Astrocyte (in vitro differentiated cells and primary cell): ENCODE measurements around the gene POLDIP3.

Experiments
- CTCF ChIP-seq: IDR thresholded peaks from 2 replicates; pipeline ENCODE4 v1.5.1; 2011; ENCODE audit warnings: low read depth, mild to moderate bottlenecking, inconsistent platforms, low read length, moderate library complexity; ENCODE audit not compliant: insufficient read depth
- EZH2 ChIP-seq: IDR thresholded peaks from 2 replicates; pipeline ENCODE4 v1.6.1; 2012; ENCODE audit warnings: mild to moderate bottlenecking, low read length, inconsistent platforms; ENCODE audit not compliant: insufficient read depth

DNA sequence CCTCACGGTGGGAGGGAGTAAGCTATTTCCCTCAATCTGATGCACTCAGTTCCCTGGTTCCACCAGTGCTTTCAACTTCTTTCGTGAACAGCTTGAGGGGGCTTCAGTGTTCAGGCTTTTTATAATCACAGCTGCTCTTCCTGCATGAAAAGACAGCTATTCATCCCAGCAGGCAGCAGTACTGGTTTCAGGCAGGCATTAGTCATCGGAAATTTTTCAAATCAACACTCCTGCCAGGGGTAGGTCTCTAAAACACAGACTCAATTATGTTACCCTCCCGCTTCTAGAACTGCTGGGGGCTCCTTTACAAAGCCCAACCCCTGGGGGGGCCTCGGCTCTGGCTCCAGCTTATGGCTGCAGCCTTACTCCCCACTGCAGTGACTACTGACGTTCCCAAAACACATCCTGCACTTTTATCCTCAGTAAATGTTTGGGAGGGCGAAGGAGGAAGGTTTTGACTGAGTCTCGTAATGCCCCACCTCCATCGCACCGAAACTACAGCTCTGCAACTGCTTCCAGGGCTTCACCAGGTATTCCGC is 5.8 kb downstream of the POLDIP3 start:
- no peak for TF ChIP-seq CTCF
- TF ChIP-seq EZH2: no peak
